Stimulated activated CD8-positive, alpha-beta memory T cell treated with anti-CD3 and anti-CD28 coated beads, Interleukin-4, amount 100 ng/mL, for 4 hours (primary cell): Measurements from ENCODE around the gene SIM2.

Experiments used
- DNase-seq, 2 donors: peaks; one replicate each; pipeline ENCODE4 v3.0.0-alpha.2; 2020; ENCODE audit warnings: low read depth in 2 of 2, low spot score in 1 of 2

The SIM2 gene

GRCh38 chr21:36759348-36760083 is 60.6 kb downstream of the SIM2 start:
- no peak for DNase-seq

DNA sequence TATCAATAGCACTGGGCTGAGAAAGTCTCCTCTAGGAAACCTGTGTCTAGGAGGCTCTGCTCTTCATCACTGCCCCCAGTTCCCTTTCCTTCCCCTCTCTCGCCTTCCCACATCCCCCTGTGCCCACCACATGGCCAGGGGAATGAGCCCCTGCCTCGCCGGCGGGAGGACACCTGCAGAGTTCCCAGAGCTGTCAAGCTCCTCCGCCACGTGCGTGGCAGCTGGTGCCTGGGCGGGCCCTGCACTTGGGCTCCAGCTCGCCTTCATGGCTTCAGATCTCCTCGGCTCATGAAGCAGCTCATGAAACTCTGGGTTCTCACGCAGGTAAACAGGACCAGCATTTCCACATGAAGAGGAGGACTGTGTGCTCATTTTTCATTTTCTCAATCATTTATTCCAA is 62.8 kb downstream of the SIM2 start:
- DNase-seq, result no peak

GRCh38 chr21:36762642-36763041 is 63.7 kb downstream of the SIM2 start:
- no peak for DNase-seq

- no peak for DNase-seq
Observed at GRCh38 chr21:36763305-36763704, 64.4 kb downstream of the SIM2 start.

- no peak for DNase-seq
Observed at GRCh38 chr21:36765229-36765628, 66.3 kb downstream of the SIM2 start.

DNA sequence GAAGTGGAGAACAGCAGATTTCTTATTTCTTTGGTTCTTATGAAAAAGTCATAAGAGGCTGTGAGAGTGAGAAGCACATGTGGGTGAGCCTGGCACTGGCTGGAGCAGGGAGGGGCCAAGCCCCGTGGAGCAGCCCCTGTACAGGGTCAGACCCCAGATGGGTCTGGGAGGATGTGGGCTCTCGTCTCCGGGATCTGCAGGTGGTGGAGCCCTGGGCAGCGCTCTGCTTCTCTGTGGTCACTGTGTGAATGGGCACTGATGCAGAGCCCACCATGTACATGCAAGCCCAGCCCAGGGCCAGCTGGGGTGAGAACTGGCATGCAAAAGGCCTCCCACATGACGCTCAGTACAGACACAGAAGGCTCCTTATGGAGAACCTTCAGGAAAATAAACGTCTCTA is 67.6 kb downstream of the SIM2 start:
- no peak for DNase-seq

- no peak for DNase-seq
Observed at GRCh38 chr21:36767096-36767495, 68.2 kb downstream of the SIM2 start.

DNA sequence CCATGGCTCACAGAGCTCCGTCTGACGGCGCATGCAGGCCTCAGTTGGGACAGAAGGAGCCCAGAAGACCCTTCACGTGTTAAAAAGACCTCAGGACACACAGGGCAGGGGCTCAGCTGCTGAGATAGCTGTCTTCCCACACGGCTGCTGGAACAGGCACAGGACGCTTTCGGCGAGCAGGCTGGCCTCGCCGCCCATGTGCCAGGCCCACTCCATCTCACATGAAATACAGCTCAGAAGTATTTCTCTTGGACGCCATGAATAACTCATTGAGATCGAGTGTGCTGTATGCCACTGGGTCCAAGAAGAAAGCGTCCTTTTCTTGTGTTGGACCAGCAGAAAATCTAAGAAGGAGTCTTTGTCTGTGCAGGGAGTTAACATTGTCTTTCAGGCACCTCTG is 69.6 kb downstream of the SIM2 start:
- no peak for DNase-seq

GRCh38 chr21:36769051-36769839 is 70.3 kb downstream of the SIM2 start:
- no peak for DNase-seq

DNA sequence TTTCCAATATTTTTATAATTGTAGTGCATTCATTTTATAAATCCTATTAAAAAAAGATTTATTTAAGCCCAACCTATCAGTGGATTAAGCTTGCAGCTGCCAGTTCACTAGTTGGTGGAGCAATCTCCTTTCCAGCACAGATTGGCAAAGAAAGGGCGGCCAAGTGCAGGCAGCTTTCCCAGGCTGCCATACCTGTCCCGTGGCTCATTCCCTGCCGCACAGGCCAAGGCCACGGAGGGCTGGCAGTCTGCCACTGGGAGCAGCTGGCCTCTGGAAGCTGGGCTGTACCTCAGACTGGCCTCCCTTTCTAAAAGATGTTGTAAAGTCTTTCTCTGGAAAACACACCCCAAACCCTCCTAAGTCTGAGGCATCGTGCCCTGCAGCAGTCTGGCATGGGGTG is 74.2 kb downstream of the SIM2 start:
- no peak for DNase-seq

GRCh38 chr21:36773995-36774394 is 75.1 kb downstream of the SIM2 start:
- DNase-seq, result no peak

DNA sequence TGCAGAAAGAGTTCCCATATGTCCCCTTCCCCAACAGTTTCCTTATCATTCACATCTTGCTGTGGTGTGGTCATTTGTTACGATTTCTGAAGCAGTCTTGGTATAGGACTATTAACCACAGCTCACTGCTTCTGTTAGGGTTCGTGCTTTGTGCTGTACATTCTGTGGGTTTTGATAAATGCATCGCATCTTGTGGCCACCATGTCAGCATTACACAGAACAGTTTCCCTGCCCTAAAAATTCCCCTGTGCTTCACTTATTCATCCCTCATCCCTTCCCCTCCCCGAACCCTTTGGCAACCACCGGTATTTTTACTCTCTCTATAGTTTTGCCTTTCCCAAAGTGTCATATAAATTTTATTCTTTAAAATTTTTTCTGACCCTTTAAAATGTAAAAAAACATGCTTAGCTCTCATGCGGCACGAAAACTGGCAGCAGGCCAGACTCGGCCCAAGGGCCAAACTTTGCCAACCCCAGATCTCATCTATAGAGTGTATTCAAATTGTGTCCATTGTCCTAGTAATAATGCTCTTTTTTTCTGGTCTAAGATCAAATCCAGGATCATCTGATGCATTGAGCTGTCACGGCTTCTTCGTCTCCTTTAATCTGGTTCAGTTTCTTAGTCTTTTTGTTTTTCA is 78.2 kb downstream of the SIM2 start:
- DNase-seq, result no peak

DNA sequence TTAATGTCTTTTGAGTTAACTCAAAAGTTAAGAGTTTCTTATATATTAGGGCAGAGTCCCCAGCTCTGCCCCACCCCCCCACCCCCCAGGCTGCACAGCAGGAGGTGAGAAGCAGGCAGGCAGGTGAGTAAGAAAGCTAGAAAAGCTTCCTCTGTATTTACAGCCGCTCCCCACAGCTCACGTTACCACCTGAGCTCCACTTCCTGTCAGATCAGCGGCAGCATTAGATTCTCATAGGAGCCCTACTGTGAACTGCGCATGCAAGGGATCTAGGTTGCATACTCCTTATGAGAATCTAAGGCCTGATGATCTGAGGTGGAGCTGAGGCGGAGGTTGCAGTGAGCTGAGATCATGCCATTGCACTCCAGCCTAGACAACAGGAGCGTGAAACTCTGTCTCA is 81.9 kb downstream of the SIM2 start:
- no peak for DNase-seq

DNA sequence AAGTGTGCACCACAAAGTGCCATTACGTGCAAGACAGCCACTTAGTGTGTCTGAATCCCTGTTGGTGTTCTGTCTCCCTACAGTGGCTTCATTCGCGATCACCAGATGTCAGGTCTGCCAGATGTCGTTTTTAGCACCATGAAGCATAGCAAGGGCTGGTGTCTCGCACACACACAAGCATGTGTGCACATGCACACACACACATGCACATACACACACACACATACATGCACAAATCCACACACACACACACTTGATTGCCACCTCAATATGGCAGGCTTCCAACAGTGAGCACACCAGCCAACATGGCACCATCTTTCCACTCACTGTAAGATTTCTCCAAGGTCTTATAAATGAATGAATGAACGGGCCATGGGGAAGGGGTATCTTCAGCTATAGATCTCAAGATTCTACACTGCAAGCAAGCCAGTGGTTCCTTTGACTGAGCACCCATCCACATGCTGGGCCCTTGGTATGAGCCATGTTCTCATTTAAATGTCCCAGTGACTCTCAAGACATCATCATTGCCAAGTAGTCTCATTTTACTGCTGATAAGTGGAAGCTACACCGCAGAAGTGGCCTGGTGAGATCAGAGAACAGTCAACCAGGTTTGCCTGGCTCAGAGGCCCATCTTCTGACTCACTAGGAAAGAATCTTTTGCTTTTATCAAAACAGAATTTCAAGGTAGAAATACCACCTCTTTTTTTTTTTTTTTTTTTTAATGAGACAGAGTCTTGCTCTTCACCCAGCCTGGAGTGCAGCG is 84.9 kb downstream of the SIM2 start:
- no peak for DNase-seq

DNA sequence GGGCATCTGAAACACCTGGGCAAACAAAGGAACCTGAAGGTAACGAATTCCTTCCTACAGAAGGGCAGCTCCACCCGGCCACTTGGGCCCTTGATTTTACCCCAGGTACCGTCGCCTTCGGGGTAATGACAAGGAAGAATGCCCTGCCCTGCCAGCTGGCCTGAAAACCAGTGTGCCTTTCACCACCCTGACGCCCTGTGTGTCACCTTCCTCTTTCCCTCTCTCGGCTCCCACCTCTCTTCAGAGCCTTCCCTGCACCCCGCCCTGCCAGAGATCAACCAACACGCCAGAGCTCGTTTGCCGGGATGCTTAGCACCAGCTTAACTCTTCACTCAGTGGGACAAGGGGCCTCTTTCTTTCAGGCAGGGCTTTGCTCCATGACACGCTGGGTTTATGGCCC is 86.0 kb downstream of the SIM2 start:
- DNase-seq, result no peak

- no peak for DNase-seq
Observed at GRCh38 chr21:36785615-36786014, 86.7 kb downstream of the SIM2 start.

DNA sequence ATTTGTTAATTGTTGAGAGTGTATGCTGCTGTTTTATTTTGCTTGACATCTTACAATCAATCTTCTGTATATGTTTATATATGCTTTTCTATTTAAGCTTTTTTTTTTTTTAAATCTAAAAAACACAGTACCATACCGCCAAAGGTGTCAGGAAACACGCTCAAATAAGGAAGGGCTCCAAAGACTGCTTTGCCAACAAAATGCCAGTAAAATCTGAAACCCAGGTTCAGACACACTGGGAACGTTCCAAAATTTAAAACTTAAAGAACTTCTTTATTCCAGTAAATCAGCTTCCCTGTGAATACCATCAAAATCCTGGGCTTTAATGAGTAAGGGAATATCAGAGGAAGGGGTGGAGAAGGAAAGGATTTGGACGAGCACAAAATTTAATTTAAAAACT is 87.3 kb downstream of the SIM2 start:
- no peak for DNase-seq

- DNase-seq, result no peak
Observed at GRCh38 chr21:36788120-36788638, 89.3 kb downstream of the SIM2 start.

- DNase-seq, result no peak
Observed at GRCh38 chr21:36790616-36791015, 91.7 kb downstream of the SIM2 start.

DNA sequence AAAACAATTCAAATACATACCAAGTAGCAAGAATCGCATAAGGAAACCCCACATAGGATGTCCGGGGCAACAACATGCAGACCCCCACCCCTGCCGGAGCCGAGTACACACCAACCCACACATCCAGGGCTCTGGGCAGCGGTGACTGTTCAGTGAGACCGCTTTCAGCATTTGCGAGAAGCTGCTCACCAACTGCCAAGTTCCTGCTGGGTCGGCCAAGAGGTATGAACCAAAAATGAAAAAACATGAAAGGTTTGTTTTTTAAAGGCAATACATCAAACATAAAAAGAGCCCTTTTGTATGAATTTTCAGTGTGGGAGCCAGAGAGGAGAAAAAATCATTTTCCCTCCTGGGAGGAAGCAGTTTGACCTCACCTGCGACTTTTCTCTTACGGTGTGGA is 92.3 kb downstream of the SIM2 start:
- DNase-seq, result no peak
